Brain microvascular endothelial cell (primary cell): ENCODE results near the gene LRMDA.

ENCODE experiments used
- DNase-seq: peaks from one replicate; pipeline ENCODE4 v3.0.0-alpha.2; 2020
- H3K27ac ChIP-seq: fragments of 250-450 bp; sonication (Bioruptor Pico); 2 replicates; pipeline ENCODE4 v1.5.1; 2020; ENCODE audit warnings: mild to moderate bottlenecking, moderate library complexity
- H3K27me3 ChIP-seq: fragments of 250-450 bp; sonication (Bioruptor Pico); replicated peaks from 2 replicates; pipeline ENCODE4 v1.5.1; 2020; ENCODE audit warnings: mild to moderate bottlenecking
- H3K36me3 ChIP-seq: fragments of 250-450 bp; sonication (Bioruptor Pico); replicated peaks from 2 replicates; pipeline ENCODE4 v1.5.1; 2020; ENCODE audit warnings: mild to moderate bottlenecking
- H3K4me3 ChIP-seq: 2 replicates; pipeline ENCODE4 v1.5.1; 2011; ENCODE audit warnings: low read depth, mild to moderate bottlenecking, control low read depth, low read length, moderate library complexity
- CTCF ChIP-seq: IDR thresholded peaks from 2 replicates; pipeline ENCODE4 v1.5.1; 2011; ENCODE audit warnings: low read depth, mild to moderate bottlenecking, moderate library complexity, low read length, control low read depth, inconsistent platforms; ENCODE audit errors: missing control alignments
- in situ Hi-C: cut with HindIII; loops from 2 replicates; pipeline ENCODE4 v1.10.0; 2017; ENCODE audit warnings: low sequenced_read_pairs, low pct_ligation_motif_present

The LRMDA gene

GRCh38 chr10:76328348-76328747 lies 896.9 kb downstream of the LRMDA start:
- no peak for TF ChIP-seq CTCF
- in situ Hi-C loops = no loop called here

GRCh38 chr10:76329891-76330575 lies 898.6 kb downstream of the LRMDA start:
- H3K36me3 ChIP-seq = no peaks in the 10 kb centered on the region
- H3K4me3 ChIP-seq = no peak overlapping the region
- no peak for DNase-seq
- in situ Hi-C loops = no loop called here
- no peak overlapping the region for H3K27ac ChIP-seq
- no peak for TF ChIP-seq CTCF
- H3K27me3 ChIP-seq = no peaks in the 10 kb centered on the region

More at GRCh38 chr10:76328348-76328747, 896.9 kb downstream of the LRMDA start:
- Histone ChIP-seq H3K36me3 (no peaks in the 10 kb centered on the region), H3K4me3 (no peak overlapping the region), H3K27ac (no peak overlapping the region), H3K27me3 (no peaks in the 10 kb centered on the region)
- no peak for DNase-seq

GRCh38 chr10:76331742-76332141 lies 900.3 kb downstream of the LRMDA start:
- Histone ChIP-seq H3K27me3 (no peaks in the 10 kb centered on the region), H3K27ac (no peak overlapping the region), H3K36me3 (no peaks in the 10 kb centered on the region), H3K4me3 (no peak overlapping the region)
- DNase-seq = no peak
- TF ChIP-seq CTCF = no peak
- in situ Hi-C loops = no loop called here

- no peaks in the 10 kb centered on the region for H3K27me3 ChIP-seq
These were observed 901.9 kb downstream of the LRMDA start for GRCh38 chr10:76333326-76333725.

GRCh38 chr10:76333796-76334195 lies 902.4 kb downstream of the LRMDA start:
- no peak for TF ChIP-seq CTCF
- Histone ChIP-seq H3K36me3 (no peaks in the 10 kb centered on the region), H3K4me3 (no peak overlapping the region), H3K27me3 (no peaks in the 10 kb centered on the region), H3K27ac (no peak overlapping the region)
- in situ Hi-C loops = no loop called here
- DNase-seq = no peak

More at GRCh38 chr10:76333326-76333725, 901.9 kb downstream of the LRMDA start:
- Histone ChIP-seq H3K36me3 (no peaks in the 10 kb centered on the region), H3K4me3 (no peak overlapping the region), H3K27ac (no peak overlapping the region)
- in situ Hi-C loops = no loop called here
- DNase-seq = no peak
- no peak for TF ChIP-seq CTCF

- Histone ChIP-seq H3K4me3 (no peak overlapping the region), H3K27ac (no peak overlapping the region), H3K27me3 (no peaks in the 10 kb centered on the region), H3K36me3 (no peaks in the 10 kb centered on the region)
- no peak for TF ChIP-seq CTCF
- in situ Hi-C loops = no loop called here
- no peak for DNase-seq
These were observed 902.8 kb downstream of the LRMDA start for GRCh38 chr10:76334255-76334654.
